GM10847 (cell line): ENCODE data around the gene UNC5C.

Experiments used
- POLR2A ChIP-seq: IDR thresholded peaks from 2 replicates; pipeline ENCODE4 v1.6.1; 2011; ENCODE audit not compliant: insufficient read length; ENCODE audit errors: extremely low read depth

The UNC5C gene

DNA sequence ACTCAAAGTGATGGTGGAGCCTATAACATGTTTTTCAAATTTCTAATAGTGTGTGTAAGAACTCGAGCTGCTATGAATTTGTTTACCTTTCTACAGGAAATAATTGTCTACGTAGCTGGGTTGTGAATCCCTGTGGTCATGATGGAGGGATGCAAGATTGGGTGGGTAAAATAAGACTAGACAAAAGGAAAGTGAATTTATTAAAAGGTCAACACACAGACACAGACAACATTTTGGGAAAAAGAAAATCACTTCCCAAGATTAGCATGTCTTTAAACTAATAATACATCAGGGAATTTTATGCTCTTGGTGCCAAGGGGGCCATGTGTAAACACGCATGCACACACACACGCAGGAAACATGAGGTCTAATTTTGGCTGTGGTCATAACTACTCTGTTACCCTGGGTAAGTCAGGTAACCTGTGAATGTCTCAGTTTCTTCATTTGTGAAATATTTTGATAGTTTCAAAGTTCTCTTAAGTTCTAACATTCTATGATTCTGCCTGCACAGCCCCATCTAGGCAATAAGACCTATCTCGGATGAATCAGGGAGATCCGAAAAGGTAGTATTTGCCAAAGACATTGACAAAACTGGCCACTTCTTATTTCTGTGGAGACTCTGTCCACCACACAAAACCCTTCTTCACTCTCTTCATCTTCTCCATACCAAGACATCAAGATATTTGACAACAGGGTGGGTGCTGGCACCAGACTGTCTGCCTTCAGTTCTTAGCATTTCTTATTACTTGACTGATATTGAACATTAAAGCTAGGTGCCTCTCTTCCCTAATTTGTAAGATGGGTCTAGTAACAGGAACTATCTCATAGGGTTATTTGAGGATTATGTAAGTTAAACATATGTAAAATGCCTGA, 1.6 kb upstream of the UNC5C start:
- no peak for TF ChIP-seq POLR2A

DNA sequence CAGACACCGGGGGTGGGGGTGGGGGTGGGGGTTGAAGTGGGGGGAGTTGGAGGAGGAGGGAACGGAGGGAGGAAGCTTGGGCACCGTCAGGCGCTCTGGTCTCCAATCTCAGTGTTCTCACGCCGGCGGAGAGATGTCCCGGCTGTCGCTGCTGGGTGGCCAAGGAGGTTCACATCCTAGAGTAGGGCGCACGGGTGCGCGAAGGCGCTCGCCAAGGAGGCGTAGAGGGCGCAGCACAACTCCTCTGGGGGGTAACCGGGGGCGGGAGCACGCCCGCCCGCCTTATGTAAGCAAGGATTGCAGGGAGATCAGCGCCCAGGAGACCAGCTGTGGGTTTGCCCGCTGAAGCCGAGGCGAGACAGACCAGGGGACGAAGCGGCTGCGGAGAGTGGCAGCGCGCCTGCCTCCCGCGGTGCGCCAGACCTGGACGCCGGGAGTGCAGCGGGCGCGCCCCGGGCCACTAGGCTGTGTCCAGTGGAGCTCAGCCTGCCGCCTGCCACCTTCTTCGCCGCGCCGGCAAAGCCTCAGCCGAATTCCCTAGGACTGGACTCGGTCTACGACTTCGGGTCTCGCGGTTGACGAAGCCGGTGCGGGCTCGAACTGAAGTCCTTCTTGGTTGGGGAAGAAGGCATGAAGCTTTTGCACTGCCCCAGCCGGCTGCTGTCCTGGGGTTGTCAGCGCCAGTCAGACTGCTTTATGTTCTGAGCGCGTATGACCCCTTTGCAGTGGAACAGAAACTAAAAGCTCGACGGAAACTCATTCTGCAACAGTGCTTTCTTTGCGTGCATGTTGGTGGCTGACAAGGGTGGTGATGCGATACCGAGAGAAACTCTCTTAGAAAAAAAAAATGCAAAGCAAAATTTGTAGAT, 707 bp upstream of the UNC5C start:
- TF ChIP-seq POLR2A, result no peak

DNA sequence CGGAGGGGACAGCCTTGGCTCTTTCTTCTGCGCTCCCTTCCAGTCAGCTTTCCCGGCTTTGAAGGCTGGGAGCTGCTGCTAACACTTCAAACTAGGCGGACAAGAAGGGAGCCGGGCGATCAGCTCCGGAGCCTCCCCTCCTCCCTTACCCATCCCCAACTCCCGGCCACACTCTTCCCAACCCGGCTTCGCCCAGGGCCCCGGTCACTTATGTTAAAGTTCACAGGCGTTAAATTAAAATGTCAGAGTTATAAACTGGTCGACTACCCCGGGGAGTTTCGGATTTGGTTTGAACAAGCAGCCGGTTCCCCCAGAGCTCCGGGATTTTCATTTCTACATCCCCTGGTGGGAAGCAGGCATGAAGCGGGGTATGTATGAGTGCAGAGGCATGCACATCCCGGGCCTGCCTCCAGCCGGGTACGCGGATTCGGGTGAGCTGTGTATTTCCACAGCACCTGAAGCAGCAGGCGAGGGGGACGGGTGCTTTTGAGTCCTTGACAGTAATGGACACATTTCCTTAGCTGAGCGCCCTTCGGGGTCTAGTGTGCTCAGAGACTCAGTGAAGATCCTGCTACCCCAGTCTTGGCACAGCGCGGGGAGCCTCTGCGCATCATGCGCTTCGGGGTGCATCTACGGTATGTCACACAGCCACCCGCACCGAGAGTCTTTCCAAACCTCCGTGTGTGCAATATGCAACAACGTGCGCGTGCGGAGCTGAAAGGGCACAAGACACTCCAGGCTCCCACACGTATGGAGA, 880 bp downstream of the UNC5C start:
- no peak for TF ChIP-seq POLR2A

DNA sequence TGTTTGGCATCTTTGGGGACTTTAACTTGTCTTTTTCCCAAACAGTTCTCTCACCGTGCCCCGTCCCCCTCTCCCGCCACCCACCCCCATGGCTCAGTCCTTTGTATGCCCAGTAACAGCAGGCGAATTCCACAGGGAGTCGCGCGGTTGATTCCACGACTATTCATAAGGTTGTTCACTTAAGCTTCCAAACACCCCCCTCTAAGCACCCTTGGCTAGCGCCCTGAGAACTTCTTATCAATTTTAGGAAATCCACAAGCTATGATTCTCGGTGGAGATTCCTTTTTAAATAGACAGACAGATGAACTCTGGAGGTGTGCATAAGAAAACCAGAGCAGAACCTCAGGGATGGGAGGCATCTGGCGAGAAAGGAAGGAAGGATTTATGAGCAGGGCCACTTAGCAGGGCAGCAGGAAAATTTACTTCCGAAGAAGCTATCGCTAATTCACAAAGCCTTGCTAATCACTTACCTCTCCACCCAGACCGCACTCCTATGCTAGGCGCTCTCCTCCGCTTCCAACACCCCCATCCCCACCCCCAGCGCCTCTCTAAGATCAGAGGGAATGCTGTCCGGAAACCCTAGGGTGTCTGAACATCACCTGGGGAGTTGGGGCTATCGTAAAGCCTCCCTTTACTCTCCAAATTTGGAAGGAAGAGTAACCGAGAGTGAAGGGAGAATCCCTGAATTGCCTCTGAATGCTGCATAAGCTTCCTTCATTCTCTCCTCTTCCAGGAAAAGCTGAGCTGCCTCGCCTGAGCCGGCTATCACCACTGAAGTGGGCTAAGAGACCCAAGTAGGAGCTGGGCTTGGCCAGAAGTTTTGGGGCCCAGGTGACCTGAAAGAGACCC, 1.7 kb downstream of the UNC5C start:
- no peak for TF ChIP-seq POLR2A

DNA sequence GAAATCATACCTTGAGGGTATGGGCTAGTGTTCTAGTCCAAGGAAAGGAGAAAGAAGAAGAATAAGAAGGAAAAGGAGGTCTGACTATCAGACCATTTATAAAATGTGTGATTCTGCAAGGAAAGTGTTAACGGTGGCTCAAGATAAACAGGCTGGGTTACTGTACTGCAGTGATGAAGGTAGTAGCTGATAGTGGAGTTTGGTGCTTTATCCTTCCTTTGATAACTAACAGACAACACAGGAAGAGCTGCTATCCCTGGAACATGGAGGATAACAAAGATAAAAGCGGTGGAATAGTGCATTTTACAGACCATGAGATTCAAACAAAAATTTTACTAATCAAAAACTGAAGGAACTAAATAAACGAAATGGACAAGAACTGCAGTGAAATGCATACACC, 2.6 kb downstream of the UNC5C start:
- TF ChIP-seq POLR2A, result no peak

DNA sequence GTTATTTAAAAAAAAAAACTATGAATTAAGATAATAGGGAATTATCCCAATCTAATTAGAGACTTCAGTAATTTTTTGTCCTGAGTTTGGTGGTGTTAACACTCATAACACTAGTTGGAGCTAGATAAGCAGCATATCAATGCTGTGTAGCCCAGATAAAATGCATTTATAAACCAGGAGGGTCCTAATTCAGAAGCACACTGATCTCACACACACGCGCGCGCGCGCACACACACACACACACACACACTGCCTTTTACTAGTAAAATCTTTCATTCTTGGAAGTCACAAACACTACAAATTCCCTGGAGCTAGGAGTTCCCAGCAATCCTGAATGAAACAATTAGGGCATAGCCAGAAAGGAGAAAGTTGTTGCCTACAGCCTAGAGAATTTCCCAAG, 3.2 kb downstream of the UNC5C start:
- TF ChIP-seq POLR2A, result no peak

DNA sequence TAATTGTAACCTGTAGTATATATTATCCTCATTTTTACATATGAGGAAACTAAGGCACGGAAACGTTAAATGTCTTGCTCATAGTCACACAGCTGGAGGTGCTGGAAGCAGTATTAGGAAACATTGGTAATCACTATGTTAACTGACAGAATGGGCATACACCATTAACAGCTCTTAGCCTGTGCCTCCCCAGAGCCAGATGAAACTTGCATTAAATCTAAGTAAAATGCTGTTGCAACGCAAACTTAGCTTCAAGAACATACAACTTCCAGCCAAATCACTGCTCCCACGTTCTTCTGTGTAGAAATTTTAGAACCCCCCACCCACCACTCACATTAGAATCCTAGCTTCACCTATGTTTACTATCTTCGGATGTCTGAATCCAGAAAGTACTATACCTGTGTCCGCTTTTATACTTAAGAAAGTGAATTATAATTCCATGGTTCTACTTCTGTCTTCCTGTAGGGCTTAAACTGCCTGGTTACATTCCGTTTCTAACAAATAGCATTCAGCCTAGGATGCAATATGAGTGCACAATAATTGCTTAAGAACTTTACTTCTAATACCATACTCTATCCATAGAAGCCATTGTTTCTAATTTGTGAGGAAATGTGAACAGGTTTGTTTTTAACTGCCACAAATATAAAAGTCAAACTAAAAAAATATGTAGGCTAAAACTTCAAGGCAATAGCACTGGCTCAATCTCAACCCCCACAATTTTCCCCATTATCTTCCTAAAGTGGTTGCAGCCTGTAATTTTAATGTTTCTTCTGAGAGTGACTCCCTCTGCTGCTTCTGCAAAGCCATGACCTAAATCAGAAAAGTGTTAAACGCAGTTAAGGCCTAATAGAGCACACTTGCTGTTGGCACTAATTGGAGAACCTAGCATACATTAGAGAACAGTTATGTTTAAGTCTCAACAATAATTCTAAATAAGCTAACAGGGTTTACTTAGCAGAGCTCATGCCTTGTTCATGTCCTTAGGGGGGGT, 4.4 kb downstream of the UNC5C start:
- no peak for TF ChIP-seq POLR2A

DNA sequence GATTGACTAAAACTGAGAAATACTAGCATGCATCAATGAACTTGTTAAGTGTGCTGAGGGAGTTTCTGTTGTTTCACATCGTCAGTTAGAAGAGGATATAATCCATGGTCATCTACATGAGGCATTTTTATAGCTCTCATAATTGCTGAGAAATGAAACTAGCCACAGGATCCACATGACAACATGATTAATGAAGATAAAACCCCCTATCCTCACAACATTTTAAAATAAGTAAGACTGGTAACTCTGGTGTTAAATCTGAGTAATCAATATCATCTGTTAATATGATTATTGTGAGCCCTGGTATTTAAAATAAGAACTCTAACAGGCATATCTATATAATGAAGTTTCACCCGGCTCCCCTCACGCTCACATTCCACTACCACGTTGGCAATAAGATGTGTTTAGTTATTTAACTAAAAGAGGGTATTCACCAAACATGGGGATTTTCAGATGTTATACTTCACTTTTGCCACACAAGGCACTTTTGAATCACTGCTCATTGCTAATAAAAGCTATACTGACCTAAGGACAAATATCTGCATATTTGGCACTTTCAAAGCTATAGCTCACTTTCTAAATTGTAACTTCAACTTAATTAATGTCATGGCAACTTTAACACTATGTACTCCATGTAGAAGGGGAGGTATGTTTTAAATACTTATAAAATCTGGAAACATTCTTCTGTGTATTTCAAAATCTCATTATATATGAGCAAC, 6.7 kb downstream of the UNC5C start:
- no peak for TF ChIP-seq POLR2A

DNA sequence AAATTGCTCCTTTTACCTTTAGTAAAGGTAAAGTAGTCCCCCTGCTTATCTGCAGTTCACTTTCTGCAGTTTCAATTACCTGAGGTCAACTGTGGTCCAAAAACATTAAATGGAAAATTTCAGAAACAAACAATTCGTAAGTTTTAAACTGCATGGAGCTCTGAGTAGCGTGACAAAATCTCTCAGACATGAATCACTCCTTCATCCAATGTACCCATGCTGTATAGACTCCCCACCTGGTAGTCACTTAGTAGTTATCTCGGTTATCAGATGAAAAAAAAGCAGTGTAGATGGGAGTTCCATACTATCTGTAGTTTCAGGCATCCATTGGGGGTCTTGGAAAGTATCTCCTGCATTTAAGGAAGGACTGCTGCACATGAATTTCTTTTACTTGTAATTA, 7.7 kb downstream of the UNC5C start:
- no peak for TF ChIP-seq POLR2A

DNA sequence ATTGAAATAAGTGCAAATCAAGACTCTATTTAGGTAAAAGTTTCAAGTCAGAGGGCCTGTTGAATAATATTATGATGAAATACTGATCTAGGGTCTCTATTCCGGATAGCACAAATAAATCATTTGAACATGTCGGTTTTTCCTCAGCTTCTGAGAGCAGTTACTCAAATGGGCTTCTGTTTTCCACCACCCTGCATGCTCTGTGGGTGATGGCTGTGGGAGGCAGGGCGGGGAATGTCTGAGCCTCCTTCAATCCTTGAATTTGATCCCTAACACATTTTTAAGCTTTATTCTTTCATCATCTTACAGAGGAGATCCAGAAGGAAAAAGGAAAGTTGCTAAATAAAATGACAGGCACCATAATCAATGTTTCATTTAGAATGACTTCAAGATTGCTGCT, 8.5 kb downstream of the UNC5C start:
- no peak for TF ChIP-seq POLR2A

DNA sequence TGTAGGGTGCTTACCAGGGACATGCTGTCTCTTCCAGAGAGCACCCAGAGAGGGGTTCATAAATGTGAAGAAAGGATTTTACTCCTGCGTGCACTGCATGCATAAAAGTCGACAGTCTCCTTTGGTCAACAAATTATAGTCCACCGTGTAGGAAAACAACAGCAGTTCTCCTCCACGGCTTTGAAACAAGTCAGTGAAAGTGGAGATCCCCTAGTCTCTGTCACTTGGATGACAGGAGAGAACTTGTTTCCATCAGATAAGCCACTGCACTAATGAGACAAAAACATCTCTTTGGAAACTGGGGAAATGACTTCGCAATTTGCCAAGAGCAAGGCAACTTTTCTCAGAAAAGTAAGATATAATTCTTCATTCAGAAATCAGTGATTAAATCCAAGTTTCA, 9.7 kb downstream of the UNC5C start:
- TF ChIP-seq POLR2A, result no peak

DNA sequence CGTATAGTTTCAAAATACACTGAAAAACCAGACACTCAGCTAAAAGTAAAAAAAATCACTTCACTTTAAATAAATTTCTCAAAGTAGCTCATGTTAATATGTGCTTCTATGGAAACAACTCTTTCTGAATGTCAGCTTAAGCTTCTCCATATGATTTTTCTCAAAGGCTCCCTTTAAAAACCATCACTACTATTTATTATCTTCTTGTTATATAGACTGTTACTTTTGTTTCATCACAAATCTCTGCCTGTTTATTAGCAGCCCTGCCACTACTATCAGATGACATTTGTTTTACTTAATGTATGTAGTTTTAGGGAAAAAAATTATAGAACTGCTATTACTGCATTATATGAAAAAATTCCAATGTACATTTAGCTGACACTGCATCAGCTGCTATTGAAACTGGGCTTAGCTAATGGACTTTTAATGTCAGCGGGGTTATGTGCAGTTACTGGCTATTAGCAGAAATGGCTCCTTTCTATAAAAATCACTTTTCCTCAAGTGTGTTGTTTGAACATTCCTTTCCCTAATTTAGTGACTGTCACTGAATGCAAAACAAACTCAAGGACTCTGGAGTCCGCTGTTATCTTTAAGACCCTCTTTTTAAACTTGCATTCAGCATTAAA, 10.8 kb downstream of the UNC5C start:
- no peak for TF ChIP-seq POLR2A

DNA sequence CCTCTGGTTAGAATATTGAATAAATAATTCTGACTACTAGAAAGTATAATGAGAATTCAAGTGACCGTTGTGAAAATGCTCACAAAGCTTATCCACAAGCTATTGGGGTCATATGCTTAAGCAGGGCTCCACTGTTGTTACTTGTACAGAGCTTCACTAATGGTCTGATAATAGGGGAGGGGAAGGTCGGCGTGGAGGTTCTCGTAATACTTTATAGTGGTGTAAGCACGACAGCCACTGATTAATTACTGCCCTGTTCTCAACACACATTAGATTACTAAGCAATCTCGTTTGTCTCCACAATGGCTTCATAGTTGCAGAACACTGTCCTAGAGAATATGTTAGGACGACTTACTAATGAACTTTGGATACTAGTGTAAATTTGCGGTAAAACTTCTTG, 11.6 kb downstream of the UNC5C start:
- TF ChIP-seq POLR2A, result no peak

DNA sequence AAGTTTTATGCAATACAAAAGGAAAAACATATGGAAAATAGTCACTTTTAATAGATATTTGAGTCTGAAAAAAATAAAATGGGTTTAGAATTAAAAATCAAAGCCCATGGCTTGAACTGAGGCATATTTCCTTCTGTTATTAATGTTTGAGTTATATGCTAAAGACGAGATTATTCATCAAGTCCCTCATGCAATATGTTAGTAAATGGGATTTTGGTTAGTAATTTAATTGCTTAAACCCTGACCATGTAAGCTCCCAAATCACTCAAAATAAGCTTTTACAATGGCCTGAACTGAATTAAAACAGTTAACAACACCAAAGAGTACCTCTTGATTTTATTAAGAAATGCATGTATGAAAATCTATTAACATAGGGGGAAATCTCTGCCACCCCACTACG, 12.1 kb downstream of the UNC5C start:
- TF ChIP-seq POLR2A, result no peak
